ENCODE results near the gene ABLIM2. TPM values are rescaled to one million over a fixed set of nuclear protein-coding genes. Genes with fewer than 3 reads are reported as not detected.

Gene ABLIM2
- total RNA-seq, 3 donors from 2014 or later (not counting 1 experiment from before 2014, with no cell fraction given), result 0.71 to 2.8 (median 1.3) TPM

- Mint-ChIP-seq H3K4me1 (peaks cover 20 to 37% of the 10 kb centered on the region in 2 donors), H3K4me3 (no peak overlapping the region), H3K9me3 (no peaks in the 10 kb centered on the region), H3K27me3 (ENCODE audit: low read depth in 2 of 2) (peaks cover 6 to 19% of the 10 kb centered on the region in 2 donors), H3K36me3 (no peaks in the 10 kb centered on the region), H3K27ac (peak overlapping the region in 1 of 2 donors; percentile 75)
- Histone ChIP-seq H3K27ac (ENCODE audit: low read length) (no peak overlapping the region), H3K27me3 (ENCODE audit: control insufficient read depth, insufficient read depth, low read length) (no peaks in the 10 kb centered on the region), H3K36me3 (ENCODE audit: control insufficient read depth, insufficient read depth, low read length) (no peaks in the 10 kb centered on the region), H3K4me3 (ENCODE audit: low read length) (no peak overlapping the region), H3K9me3 (ENCODE audit: control insufficient read depth, insufficient read depth, low read length) (no peaks in the 10 kb centered on the region), H3K4me1 (ENCODE audit: control insufficient read depth, insufficient read depth, low read length) (peaks cover 28% of the 10 kb centered on the region)
- ATAC-seq, result no peak
- intact Hi-C loops (cut with micrococcal nuclease), result loop anchor here (2.0 kb wide), 1 partner anchor 21 kb away; the partner anchor contains the start of gene AFAP1
- no peak for TF ChIP-seq CTCF (IDR thresholded peaks at IDR 0.05)
- 78% methylated on average over 10 of the region's 11 CpGs for WGBS (ENCODE audit: insufficient coverage)
- no peak for DNase-seq
Measured at GRCh38 chr4:7960017-7960789, 198.4 kb downstream of the ABLIM2 start.

GRCh38 chr4:7959078-7959477 is 199.5 kb downstream of the ABLIM2 start:
- Histone ChIP-seq H3K36me3 (ENCODE audit: control insufficient read depth, insufficient read depth, low read length) (no peaks in the 10 kb centered on the region), H3K4me3 (ENCODE audit: low read length) (no peak overlapping the region), H3K27me3 (ENCODE audit: control insufficient read depth, insufficient read depth, low read length) (no peaks in the 10 kb centered on the region), H3K4me1 (ENCODE audit: control insufficient read depth, insufficient read depth, low read length) (peaks cover 17% of the 10 kb centered on the region), H3K27ac (ENCODE audit: low read length) (no peak overlapping the region), H3K9me3 (ENCODE audit: control insufficient read depth, insufficient read depth, low read length) (no peaks in the 10 kb centered on the region)
- ATAC-seq, result no peak
- no peak for TF ChIP-seq CTCF (IDR thresholded peaks at IDR 0.05)
- no peak for DNase-seq
- H3K9me3 Mint-ChIP-seq, result no peaks in the 10 kb centered on the region
- H3K4me3 Mint-ChIP-seq, result no peak overlapping the region
- H3K36me3 Mint-ChIP-seq, result no peaks in the 10 kb centered on the region
- intact Hi-C loops (cut with micrococcal nuclease), result no loop called here
- H3K4me1 Mint-ChIP-seq, result peaks cover 11 to 26% of the 10 kb centered on the region in 2 donors
- H3K27ac Mint-ChIP-seq, result no peak overlapping the region
- 62% methylated on average over 7 of the region's 7 CpGs for WGBS (ENCODE audit: insufficient coverage)
- peaks cover 6 to 19% of the 10 kb centered on the region in 2 donors for H3K27me3 Mint-ChIP-seq (ENCODE audit: low read depth in 2 of 2)

GRCh38 chr4:7956934-7957656 is 201.5 kb downstream of the ABLIM2 start:
- Histone ChIP-seq H3K36me3 (ENCODE audit: control insufficient read depth, insufficient read depth, low read length) (no peaks in the 10 kb centered on the region), H3K27ac (ENCODE audit: low read length) (no peak overlapping the region), H3K9me3 (ENCODE audit: control insufficient read depth, insufficient read depth, low read length) (no peaks in the 10 kb centered on the region), H3K4me1 (ENCODE audit: control insufficient read depth, insufficient read depth, low read length) (peaks cover 16% of the 10 kb centered on the region), H3K4me3 (ENCODE audit: low read length) (no peak overlapping the region), H3K27me3 (ENCODE audit: control insufficient read depth, insufficient read depth, low read length) (no peaks in the 10 kb centered on the region)
- WGBS (ENCODE audit: insufficient coverage), result 55% methylated on average over 11 of the region's 11 CpGs
- Mint-ChIP-seq H3K4me3 (no peak overlapping the region), H3K9me3 (no peaks in the 10 kb centered on the region), H3K4me1 (peaks cover 11% of the 10 kb centered on the region in 2 donors), H3K27ac (no peak overlapping the region), H3K36me3 (no peaks in the 10 kb centered on the region), H3K27me3 (ENCODE audit: low read depth in 2 of 2) (peaks cover 6 to 19% of the 10 kb centered on the region in 2 donors)
- no peak for ATAC-seq
- no peak for DNase-seq
- intact Hi-C loops (cut with micrococcal nuclease), result no loop called here
- TF ChIP-seq CTCF (IDR thresholded peaks at IDR 0.05), result no peak
